ENCODE results near the gene ZNF687.
A peak's percentile ranks its signal among the peaks of the same experiment; 100 is the strongest.

ZNF687 gene

DNA sequence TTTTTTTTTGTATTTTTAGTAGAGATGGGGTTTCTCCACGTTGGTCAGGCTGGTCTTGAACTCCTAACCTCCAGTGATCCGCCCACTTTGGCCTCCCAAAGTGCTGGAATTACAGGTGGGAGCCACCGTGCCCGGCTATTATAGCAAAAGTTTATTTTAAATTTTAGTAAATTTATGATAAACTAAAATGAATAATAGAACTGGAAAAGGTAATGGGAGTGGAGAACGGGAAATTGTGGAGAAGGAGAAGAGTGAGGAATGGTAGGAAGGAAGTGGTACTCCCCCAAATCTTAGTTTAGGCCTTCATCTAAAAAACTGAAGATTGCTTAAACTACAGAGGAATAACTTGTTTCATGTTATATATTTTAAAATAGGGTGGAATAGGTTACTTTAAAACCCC is 52.7 kb downstream of the ZNF687 start:
- no peak overlapping the region for H3K27ac ChIP-seq
- no peak for TF ChIP-seq ZFX (IDR thresholded peaks at IDR 0.05)
- TF ChIP-seq, protein P1, sequence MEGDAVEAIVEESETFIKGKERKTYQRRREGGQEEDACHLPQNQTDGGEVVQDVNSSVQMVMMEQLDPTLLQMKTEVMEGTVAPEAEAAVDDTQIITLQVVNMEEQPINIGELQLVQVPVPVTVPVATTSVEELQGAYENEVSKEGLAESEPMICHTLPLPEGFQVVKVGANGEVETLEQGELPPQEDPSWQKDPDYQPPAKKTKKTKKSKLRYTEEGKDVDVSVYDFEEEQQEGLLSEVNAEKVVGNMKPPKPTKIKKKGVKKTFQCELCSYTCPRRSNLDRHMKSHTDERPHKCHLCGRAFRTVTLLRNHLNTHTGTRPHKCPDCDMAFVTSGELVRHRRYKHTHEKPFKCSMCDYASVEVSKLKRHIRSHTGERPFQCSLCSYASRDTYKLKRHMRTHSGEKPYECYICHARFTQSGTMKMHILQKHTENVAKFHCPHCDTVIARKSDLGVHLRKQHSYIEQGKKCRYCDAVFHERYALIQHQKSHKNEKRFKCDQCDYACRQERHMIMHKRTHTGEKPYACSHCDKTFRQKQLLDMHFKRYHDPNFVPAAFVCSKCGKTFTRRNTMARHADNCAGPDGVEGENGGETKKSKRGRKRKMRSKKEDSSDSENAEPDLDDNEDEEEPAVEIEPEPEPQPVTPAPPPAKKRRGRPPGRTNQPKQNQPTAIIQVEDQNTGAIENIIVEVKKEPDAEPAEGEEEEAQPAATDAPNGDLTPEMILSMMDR (conservative IDR thresholded peaks at IDR 0.05), result no peak

DNA sequence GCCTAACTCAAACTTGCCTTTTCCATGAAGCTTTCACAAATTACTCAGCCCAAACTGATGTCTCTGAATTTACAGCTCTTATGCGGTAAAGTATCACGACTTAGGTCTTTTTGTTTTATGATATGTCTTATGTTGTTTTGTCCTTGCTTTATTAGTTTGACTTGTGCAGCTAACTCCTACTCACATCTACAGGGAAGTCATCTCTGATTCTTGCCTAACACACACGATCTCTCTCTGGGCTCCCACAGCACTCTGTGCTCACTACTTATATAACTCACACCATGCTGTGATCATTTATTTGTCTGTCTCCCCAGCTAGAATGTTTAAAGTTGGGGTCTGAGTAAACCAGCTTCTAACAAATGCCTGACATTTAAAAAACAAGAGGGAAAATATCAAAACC is 54.5 kb downstream of the ZNF687 start:
- TF ChIP-seq ZFX (IDR thresholded peaks at IDR 0.05), result no peak
- TF ChIP-seq, protein P1 (conservative IDR thresholded peaks at IDR 0.05), result no peak
- H3K27ac ChIP-seq, result no peak overlapping the region

DNA sequence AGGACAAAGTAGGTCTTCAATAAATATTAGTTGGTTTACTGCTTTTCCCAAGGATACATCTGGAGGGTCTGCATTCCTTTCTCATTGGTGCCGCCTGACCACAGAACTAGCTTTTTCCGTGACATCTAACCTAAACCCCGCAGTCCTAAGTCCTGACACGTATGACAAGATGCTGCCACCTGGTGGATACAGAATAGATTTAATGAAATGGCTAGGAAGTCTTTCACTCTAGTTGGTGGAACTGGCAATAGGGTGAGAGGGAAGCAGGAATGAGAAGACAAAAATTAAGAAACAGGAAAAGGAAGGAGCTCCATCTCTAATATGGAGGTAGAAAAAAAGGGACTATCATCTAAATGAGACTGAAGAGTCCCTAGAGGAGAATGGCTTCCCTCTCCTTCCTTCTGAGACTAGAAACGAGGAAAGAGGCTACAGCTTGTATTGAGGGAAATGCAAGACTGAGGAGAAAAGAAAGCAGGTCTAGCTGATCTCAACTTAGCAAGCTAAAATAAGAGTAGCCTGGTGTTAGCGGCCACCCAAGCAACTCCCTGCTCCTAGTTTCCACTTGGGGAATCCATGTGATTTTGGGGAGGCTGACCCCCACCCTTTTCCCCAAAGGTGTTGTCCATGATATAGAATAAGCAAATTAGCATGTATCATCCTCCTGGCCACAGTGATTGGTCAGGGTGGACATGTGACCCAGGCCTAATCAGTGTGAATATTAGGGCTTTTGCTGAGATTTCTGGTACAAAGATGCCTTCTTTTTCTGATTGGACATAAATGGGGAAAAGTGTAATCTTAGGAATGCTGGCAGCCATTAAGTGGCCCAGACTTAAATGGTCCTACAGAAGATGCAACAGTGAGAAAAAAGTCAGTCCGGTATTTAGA is 59.0 kb downstream of the ZNF687 start:
- H3K27ac ChIP-seq, result no peak overlapping the region
- no peak for TF ChIP-seq ZFX (IDR thresholded peaks at IDR 0.05)
- TF ChIP-seq, protein P1 (conservative IDR thresholded peaks at IDR 0.05), result peak; percentile 87

Data from C4-2B (cell line).